Fibroblast of pulmonary artery (primary cell): ENCODE data around the gene TMOD2.

ENCODE experiments used
- DNase-seq: peaks from one replicate; pipeline ENCODE4 v3.0.0-alpha.2; 2010; ENCODE audit warnings: low read depth
- H3K4me3 ChIP-seq: replicated peaks from 2 replicates; pipeline ENCODE4 v1.5.1; 2011; ENCODE audit warnings: low read depth, mild to moderate bottlenecking, control low read depth, low read length, moderate library complexity
- TF ChIP-seq, protein P1 (sequence below): IDR thresholded peaks from 2 replicates; pipeline ENCODE4 v1.5.1; 2011; ENCODE audit warnings: mild to moderate bottlenecking, control low read depth, low read length, inconsistent platforms; ENCODE audit errors: missing control alignments

Gene TMOD2

GRCh38 chr15:51749307-51749706 is 2.1 kb upstream of the TMOD2 start:
- DNase-seq: no peak
- TF ChIP-seq, protein P1, sequence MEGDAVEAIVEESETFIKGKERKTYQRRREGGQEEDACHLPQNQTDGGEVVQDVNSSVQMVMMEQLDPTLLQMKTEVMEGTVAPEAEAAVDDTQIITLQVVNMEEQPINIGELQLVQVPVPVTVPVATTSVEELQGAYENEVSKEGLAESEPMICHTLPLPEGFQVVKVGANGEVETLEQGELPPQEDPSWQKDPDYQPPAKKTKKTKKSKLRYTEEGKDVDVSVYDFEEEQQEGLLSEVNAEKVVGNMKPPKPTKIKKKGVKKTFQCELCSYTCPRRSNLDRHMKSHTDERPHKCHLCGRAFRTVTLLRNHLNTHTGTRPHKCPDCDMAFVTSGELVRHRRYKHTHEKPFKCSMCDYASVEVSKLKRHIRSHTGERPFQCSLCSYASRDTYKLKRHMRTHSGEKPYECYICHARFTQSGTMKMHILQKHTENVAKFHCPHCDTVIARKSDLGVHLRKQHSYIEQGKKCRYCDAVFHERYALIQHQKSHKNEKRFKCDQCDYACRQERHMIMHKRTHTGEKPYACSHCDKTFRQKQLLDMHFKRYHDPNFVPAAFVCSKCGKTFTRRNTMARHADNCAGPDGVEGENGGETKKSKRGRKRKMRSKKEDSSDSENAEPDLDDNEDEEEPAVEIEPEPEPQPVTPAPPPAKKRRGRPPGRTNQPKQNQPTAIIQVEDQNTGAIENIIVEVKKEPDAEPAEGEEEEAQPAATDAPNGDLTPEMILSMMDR: no peak
- no peak overlapping the region for H3K4me3 ChIP-seq

- H3K4me3 ChIP-seq: no peak overlapping the region
- TF ChIP-seq, protein P1: no peak
- no peak for DNase-seq
Observed at GRCh38 chr15:51750186-51750585, 1.2 kb upstream of the TMOD2 start.

- peak; percentile 45 for DNase-seq
- TF ChIP-seq, protein P1: no peak
- peak overlapping the region; percentile 67 for H3K4me3 ChIP-seq
Observed at GRCh38 chr15:51751697-51752683, 593 bp downstream of the TMOD2 start.

DNA sequence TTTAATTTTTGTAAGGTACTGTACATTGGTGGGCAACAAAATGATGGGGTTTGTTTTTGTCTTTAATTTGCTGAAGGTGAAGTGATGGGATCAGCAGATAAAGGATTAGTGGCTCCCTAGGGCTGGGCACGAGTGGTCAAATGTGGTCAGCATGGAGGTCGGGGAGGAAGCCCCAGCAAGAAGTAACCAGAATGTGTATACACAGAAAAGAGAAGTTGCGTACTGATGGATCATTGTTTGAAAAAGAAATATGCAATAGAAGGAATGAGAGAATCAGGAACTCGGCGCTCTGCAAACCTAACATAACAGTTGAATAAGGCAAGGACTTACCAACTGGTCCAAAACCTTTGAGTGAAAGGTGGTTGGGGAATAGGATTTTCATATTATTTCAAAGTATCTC is 1.5 kb downstream of the TMOD2 start:
- TF ChIP-seq, protein P1: no peak
- DNase-seq: no peak
- no peak overlapping the region for H3K4me3 ChIP-seq

- no peak overlapping the region for H3K4me3 ChIP-seq
- no peak for DNase-seq
- TF ChIP-seq, protein P1: no peak
Observed at GRCh38 chr15:51754267-51754666, 2.9 kb downstream of the TMOD2 start.

- DNase-seq: no peak
- H3K4me3 ChIP-seq: no peak overlapping the region
- TF ChIP-seq, protein P1: no peak
Observed at GRCh38 chr15:51755790-51756189, 4.4 kb downstream of the TMOD2 start.
